ENCODE results near the gene DNM3. TPM values are rescaled to one million over a fixed set of nuclear protein-coding genes. Genes with fewer than 3 reads are reported as not detected.

The DNM3 gene
- polyA plus RNA-seq, 1 of the 3 experiments (the other 2 are of a cell fraction), result 0.43 TPM

GRCh38 chr1:172456344-172456769, 615.1 kb downstream of the DNM3 start:
- H3K27ac ChIP-seq (ENCODE audit: low read depth in 2 of 2, low read length in 1 of 2), result no peak overlapping the region
- H3K9me2 ChIP-seq, result no peaks in the 10 kb centered on the region
- no peaks in the 10 kb centered on the region for H3F3A ChIP-seq (replicated peaks; ENCODE audit: insufficient read depth)
- H3K9ac ChIP-seq, result no peak overlapping the region
- ChIA-PET POLR2A (no interaction called here), CTCF (interaction anchor here (0.5 to 1.9 kb wide), 7 partner anchors 10 to 454 kb away, joined by 3 to 6 read pairs (median 4); partner anchors contain the start of gene PIGC)
- no peak for DNase-seq
- no peaks in the 10 kb centered on the region for H3K36me3 ChIP-seq (replicated peaks in 1 of 2; ENCODE audit: control insufficient read depth in 1 of 2, insufficient read depth in 2 of 2, low read length in 1 of 2)
- H3K4me1 ChIP-seq (ENCODE audit: control insufficient read depth in 1 of 2, insufficient read depth in 2 of 2, low read depth in 1 of 2, low read length in 1 of 2), result peaks cover 0 to 5% of the 10 kb centered on the region in 2 experiments; a peak in 2 of 4 replicates
- TF ChIP-seq MXI1 (IDR thresholded peaks at IDR 0.05; ENCODE audit: low read depth, low read length), result no peak
- TF ChIP-seq RXRA (IDR thresholded peaks at IDR 0.05; ENCODE audit: borderline replicate concordance, low read depth), result no peak
- no peak for TF ChIP-seq REST (IDR thresholded peaks at IDR 0.05; ENCODE audit: low read depth, low read length)
- no peak for TF ChIP-seq RAD21 (IDR thresholded peaks at IDR 0.05; ENCODE audit: low read length)
- TF ChIP-seq RCOR1 (IDR thresholded peaks at IDR 0.05; ENCODE audit: low read length), result no peak
- no peak for TF ChIP-seq RFX5 (IDR thresholded peaks at IDR 0.05; ENCODE audit: low read length)
- TF ChIP-seq MEF2A (IDR thresholded peaks at IDR 0.05; ENCODE audit: borderline replicate concordance, low read depth), result no peak
- TF ChIP-seq IRF3 (IDR thresholded peaks at IDR 0.05; ENCODE audit: low read depth, low read length), result no peak
- no peak for TF ChIP-seq GABPA (IDR thresholded peaks at IDR 0.05; ENCODE audit: low read depth)
- no peak for TF ChIP-seq POLR2AphosphoS5 (IDR thresholded peaks at IDR 0.05; ENCODE audit: low read depth, low read length)
- no peak for TF ChIP-seq YY1 (IDR thresholded peaks at IDR 0.05; ENCODE audit: low read depth)
- TF ChIP-seq FOXJ3 (CRISPR knock-in tag; IDR thresholded peaks at IDR 0.05), result no peak
- no peak for TF ChIP-seq NRF1 (IDR thresholded peaks at IDR 0.05; ENCODE audit: low read depth, low read length)
- H4K20me1 ChIP-seq (ENCODE audit: insufficient read depth), result no peaks in the 10 kb centered on the region
- 66% methylated on average over 5 of the region's 5 CpGs for WGBS (ENCODE audit: low lambda C conversion rate)
- H3K27me3 ChIP-seq (ENCODE audit: insufficient read depth), result no peaks in the 10 kb centered on the region
- no peaks in the 10 kb centered on the region for H3K79me2 ChIP-seq (ENCODE audit: insufficient read depth)
- H3K4me3 ChIP-seq (ENCODE audit: low read depth in 2 of 2, low read length in 1 of 2), result no peak overlapping the region
- no peak overlapping the region for H2AFZ ChIP-seq (ENCODE audit: low read depth)
- no peaks in the 10 kb centered on the region for H3K9me3 ChIP-seq
- H3K4me2 ChIP-seq, result no peak overlapping the region
